Smooth muscle cell (in vitro differentiated cells): ENCODE data around the gene FREM1. TPM values are rescaled to one million over a fixed set of nuclear protein-coding genes. Genes with fewer than 3 reads are reported as not detected.

Source experiments
- DNase-seq: peaks from one replicate; lab custom pipeline; 2025; ENCODE audit not compliant: unreplicated experiment; lab: John Stamatoyannopoulos, UW
- H2AFZ ChIP-seq: fragments of 200-600 bp; sonication (generic); 2 replicates; pipeline ENCODE4 v1.6.0; 2016; ENCODE audit warnings: antibody characterized with exemption, low read depth, mild to moderate bottlenecking
- H3F3A ChIP-seq: fragments of 200-600 bp; sonication (generic); 2 replicates; pipeline ENCODE4 v1.6.0; 2017; ENCODE audit warnings: antibody characterized with exemption, low read depth
- H3K27ac ChIP-seq: fragments of 200-600 bp; sonication (generic); 2 replicates; pipeline ENCODE4 v1.5.1; 2016; ENCODE audit warnings: low read depth, mild to moderate bottlenecking
- H3K27me3 ChIP-seq: fragments of 200-600 bp; sonication (generic); 2 replicates; pipeline ENCODE4 v1.6.1; 2016; ENCODE audit warnings: low read depth, mild to moderate bottlenecking
- H3K36me3 ChIP-seq: fragments of 200-600 bp; sonication (generic); 2 replicates; pipeline ENCODE4 v1.5.1; 2016; ENCODE audit warnings: low read depth
- H3K4me1 ChIP-seq: fragments of 200-600 bp; sonication (generic); 2 replicates; pipeline ENCODE4 v1.5.1; 2016; ENCODE audit warnings: low read depth
- H3K4me2 ChIP-seq: fragments of 200-600 bp; sonication (generic); 2 replicates; pipeline ENCODE4 v1.6.0; 2016; ENCODE audit warnings: mild to moderate bottlenecking
- H3K4me3 ChIP-seq: fragments of 200-600 bp; sonication (generic); 2 replicates; pipeline ENCODE4 v1.5.1; 2016; ENCODE audit warnings: mild to moderate bottlenecking
- H3K79me2 ChIP-seq: fragments of 200-600 bp; sonication (generic); 2 replicates; pipeline ENCODE4 v1.6.0; 2016; ENCODE audit warnings: low read depth, mild to moderate bottlenecking
- H3K9ac ChIP-seq: fragments of 200-600 bp; sonication (generic); 2 replicates; pipeline ENCODE4 v1.6.0; 2016; ENCODE audit warnings: low read depth
- H3K9me3 ChIP-seq: fragments of 200-600 bp; sonication (generic); replicated peaks from 2 replicates; pipeline ENCODE4 v1.5.1; 2016; ENCODE audit warnings: low read depth
- H4K20me1 ChIP-seq: fragments of 200-600 bp; sonication (generic); 2 replicates; pipeline ENCODE4 v1.6.0; 2016; ENCODE audit warnings: low read depth
- WGBS: methylation state at CpG from one replicate; pipeline ENCODE4 v1.1.7; 2016; ENCODE audit warnings: low lambda C conversion rate; 5-methylcytosine and 5-hydroxymethylcytosine counted together
- polyA plus RNA-seq: library from polyadenylated mRNA; unstranded; fragments of >200 nt; fragmentation: Nextera tagmentation; extraction: Ambion mirVana; gene quantifications from 2 replicates; pipeline ENCODE4 v1.2.1, GENCODE V29; 2016
- total RNA-seq: library from RNA; depleted of rRNA; stranded (reverse); fragments of >200 nt; gene quantifications from 2 replicates; pipeline ENCODE4 v1.2.3, GENCODE V29; 2014
- TF ChIP-seq, protein P1 (sequence below): fragments of 200-600 bp; sonication (generic); IDR thresholded peaks from 2 replicates; pipeline ENCODE4 v1.5.1; 2017; ENCODE audit warnings: borderline replicate concordance, mild to moderate bottlenecking, antibody characterized with exemption; ENCODE audit not compliant: insufficient read depth, poor library complexity, severe bottlenecking

The FREM1 gene
- total and polyA plus RNA-seq, 2 experiments from 2014 or later: 18.0 TPM

DNA sequence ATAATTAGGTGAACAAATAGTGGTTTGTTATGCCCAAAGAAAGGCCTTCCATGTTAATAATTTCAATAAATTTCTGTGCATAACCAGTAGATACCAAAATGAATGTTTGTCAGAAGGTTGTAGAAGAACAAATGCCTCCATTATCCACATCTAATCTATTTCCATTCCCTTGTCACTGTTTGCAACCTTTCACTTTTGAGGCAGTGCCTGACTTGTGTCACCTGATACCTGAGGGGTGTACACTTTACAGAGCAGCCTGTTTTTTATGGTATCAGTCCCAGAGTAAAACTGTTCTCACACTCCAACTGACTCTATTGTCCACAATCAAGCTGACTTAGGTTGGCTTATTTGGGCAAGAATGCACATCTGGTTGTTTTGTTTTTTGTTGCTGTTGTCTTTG is 40.1 kb downstream of the FREM1 start:
- Histone ChIP-seq H3K9ac (no peak overlapping the region), H2AFZ (no peak overlapping the region), H3K27me3 (no peaks in the 10 kb centered on the region), H3K36me3 (no peaks in the 10 kb centered on the region), H4K20me1 (no peaks in the 10 kb centered on the region), H3K79me2 (peaks cover 4% of the 10 kb centered on the region), H3F3A (peaks cover 5% of the 10 kb centered on the region), H3K4me3 (no peak overlapping the region), H3K9me3 (no peaks in the 10 kb centered on the region), H3K27ac (no peak overlapping the region), H3K4me1 (peaks cover 15% of the 10 kb centered on the region), H3K4me2 (peak overlapping the region; percentile 31)
- no peak for DNase-seq
- TF ChIP-seq, protein P1, sequence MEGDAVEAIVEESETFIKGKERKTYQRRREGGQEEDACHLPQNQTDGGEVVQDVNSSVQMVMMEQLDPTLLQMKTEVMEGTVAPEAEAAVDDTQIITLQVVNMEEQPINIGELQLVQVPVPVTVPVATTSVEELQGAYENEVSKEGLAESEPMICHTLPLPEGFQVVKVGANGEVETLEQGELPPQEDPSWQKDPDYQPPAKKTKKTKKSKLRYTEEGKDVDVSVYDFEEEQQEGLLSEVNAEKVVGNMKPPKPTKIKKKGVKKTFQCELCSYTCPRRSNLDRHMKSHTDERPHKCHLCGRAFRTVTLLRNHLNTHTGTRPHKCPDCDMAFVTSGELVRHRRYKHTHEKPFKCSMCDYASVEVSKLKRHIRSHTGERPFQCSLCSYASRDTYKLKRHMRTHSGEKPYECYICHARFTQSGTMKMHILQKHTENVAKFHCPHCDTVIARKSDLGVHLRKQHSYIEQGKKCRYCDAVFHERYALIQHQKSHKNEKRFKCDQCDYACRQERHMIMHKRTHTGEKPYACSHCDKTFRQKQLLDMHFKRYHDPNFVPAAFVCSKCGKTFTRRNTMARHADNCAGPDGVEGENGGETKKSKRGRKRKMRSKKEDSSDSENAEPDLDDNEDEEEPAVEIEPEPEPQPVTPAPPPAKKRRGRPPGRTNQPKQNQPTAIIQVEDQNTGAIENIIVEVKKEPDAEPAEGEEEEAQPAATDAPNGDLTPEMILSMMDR: no peak

DNA sequence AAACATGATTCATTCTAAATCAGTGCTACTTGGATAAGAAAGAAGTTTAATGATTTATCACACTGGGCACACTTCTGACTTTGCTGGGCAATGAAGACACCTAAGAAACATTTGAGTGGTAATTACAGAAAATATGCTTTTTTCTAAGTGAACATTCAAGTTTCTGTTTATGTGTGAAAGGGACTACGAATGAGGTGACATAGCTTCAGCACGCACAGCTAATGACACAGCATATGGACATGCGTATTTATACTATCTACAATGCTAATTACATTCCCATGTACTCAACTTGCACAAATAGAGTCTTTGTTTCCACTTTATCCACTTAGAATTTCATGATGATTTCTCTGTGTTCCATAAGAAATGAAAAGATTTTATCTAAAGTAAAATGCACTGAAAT is 40.6 kb downstream of the FREM1 start:
- Histone ChIP-seq H3K4me3 (no peak overlapping the region), H3K9ac (no peak overlapping the region), H3F3A (peaks cover 5% of the 10 kb centered on the region), H3K36me3 (no peaks in the 10 kb centered on the region), H4K20me1 (no peaks in the 10 kb centered on the region), H3K27ac (no peak overlapping the region), H2AFZ (no peak overlapping the region), H3K4me1 (peaks cover 15% of the 10 kb centered on the region), H3K4me2 (peak overlapping the region; percentile 31), H3K9me3 (no peaks in the 10 kb centered on the region), H3K79me2 (peaks cover 4% of the 10 kb centered on the region), H3K27me3 (no peaks in the 10 kb centered on the region)
- DNase-seq: no peak
- TF ChIP-seq, protein P1: no peak
- 88% methylated on average over 3 of the region's 3 CpGs for WGBS

DNA sequence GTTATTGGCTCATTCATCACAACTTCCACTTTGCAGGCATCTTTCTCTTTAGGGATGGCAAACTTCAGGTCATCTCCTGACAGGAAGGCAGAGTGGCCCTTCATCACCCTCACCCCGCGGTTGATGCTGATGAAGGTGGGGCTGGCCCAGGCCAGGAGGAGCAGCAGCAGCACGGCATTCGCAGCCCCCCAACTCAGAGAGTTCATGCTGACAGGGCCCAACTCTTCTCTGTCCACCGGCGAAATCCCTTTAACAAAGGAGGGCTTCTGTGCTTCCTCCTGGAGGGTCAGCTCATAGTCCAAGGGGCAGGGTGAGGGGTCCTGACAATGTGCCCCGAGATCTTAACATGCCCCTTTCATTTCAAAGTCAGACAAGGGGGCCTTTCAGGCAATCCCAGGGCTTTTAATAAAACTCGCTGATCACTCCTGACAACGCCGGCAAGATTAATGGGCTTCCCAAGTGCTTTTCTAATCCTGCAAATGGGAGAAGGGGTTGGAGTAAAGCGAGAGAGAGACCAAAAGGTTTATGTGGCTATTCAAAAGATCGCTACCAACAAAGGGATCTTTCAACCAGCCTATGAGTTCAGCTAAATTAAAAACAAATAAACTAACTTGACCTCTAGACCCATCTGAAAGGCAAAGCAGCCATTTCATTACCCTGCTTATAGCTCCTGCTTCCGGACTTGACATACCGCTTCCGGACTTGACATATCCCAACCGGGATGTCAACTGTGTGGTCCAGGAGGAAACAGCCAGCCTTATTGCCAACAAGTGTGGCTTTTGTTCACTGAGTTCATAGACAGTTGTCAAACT is 41.2 kb downstream of the FREM1 start:
- Histone ChIP-seq H4K20me1 (no peaks in the 10 kb centered on the region), H3K4me1 (peaks cover 15% of the 10 kb centered on the region), H3K4me3 (no peak overlapping the region), H3K79me2 (peaks cover 4% of the 10 kb centered on the region), H2AFZ (no peak overlapping the region), H3K9ac (no peak overlapping the region), H3K4me2 (peak overlapping the region; percentile 31), H3K36me3 (no peaks in the 10 kb centered on the region), H3K9me3 (no peaks in the 10 kb centered on the region), H3F3A (peaks cover 5% of the 10 kb centered on the region), H3K27me3 (no peaks in the 10 kb centered on the region), H3K27ac (no peak overlapping the region)
- TF ChIP-seq, protein P1: no peak
- DNase-seq: no peak
- WGBS: 59% methylated on average over 16 of the region's 16 CpGs

DNA sequence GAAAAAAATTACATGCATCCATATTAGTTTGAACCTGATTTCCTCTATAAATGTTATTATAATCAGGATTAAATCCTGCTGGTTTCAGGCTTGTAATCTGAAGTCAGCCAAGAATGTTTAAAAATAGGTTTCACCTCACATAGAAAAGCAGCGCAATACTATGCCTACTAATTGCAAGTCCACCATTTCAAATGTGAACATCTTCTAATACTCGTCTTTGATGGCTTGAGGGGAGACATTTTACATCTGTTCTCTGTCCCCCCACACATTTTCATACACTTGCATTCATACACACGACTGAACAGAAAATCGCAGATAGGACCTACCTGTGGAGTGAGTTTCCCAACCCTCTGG is 41.8 kb downstream of the FREM1 start:
- no peaks in the 10 kb centered on the region for H3K36me3 ChIP-seq
- H4K20me1 ChIP-seq: no peaks in the 10 kb centered on the region
- H3F3A ChIP-seq: peaks cover 5% of the 10 kb centered on the region
- WGBS: 96% methylated on average over 4 of the region's 4 CpGs
- H3K4me3 ChIP-seq: no peak overlapping the region
- H3K27me3 ChIP-seq: no peaks in the 10 kb centered on the region
- H3K9me3 ChIP-seq: no peaks in the 10 kb centered on the region
- peaks cover 4% of the 10 kb centered on the region for H3K79me2 ChIP-seq
- peaks cover 15% of the 10 kb centered on the region for H3K4me1 ChIP-seq
- H3K4me2 ChIP-seq: no peak overlapping the region
- no peak overlapping the region for H3K27ac ChIP-seq
- DNase-seq: no peak
- TF ChIP-seq, protein P1: no peak
- H3K9ac ChIP-seq: no peak overlapping the region
- H2AFZ ChIP-seq: no peak overlapping the region
